Mucosa of stomach (tissue), 1 donor: ENCODE results near the gene CHMP1A.
"Not testable (repeated sequence)": the region's sequence is repeated elsewhere in the genome, so short reads cannot be mapped to it uniquely, and the experiment has no call there.

Experiments
- H3K27me3 ChIP-seq: one replicate; pipeline ENCODE4 v1.7.0; 2013; ENCODE audit warnings: mild to moderate bottlenecking, low read length; ENCODE audit not compliant: control insufficient read depth, insufficient read depth
- H3K36me3 ChIP-seq: one replicate; pipeline ENCODE4 v1.7.0; 2013; ENCODE audit warnings: low read length; ENCODE audit not compliant: control insufficient read depth, insufficient read depth
- H3K4me1 ChIP-seq: one replicate; pipeline ENCODE4 v1.7.0; 2013; ENCODE audit warnings: mild to moderate bottlenecking, low read length; ENCODE audit not compliant: control insufficient read depth, insufficient read depth
- H3K4me3 ChIP-seq: one replicate; pipeline ENCODE4 v1.7.0; 2013; ENCODE audit warnings: low read length
- H3K9ac ChIP-seq: one replicate; pipeline ENCODE4 v1.7.0; 2013; ENCODE audit warnings: mild to moderate bottlenecking, low read length, moderate library complexity
- H3K9me3 ChIP-seq: one replicate; pipeline ENCODE4 v1.7.0; 2013; ENCODE audit warnings: mild to moderate bottlenecking, low read length, moderate library complexity; ENCODE audit not compliant: control insufficient read depth
- donor health status: Pancreatic carcinoma.

CHMP1A gene

GRCh38 chr16:89697161-89697615 lies 39.7 kb upstream of the CHMP1A start:
- Histone ChIP-seq H3K9ac (no peak overlapping the region), H3K27me3 (no peaks in the 10 kb centered on the region), H3K36me3 (peaks cover 14% of the 10 kb centered on the region), H3K4me1 (peaks cover 16% of the 10 kb centered on the region), H3K9me3 (no peaks in the 10 kb centered on the region), H3K4me3 (no peak overlapping the region)

- Histone ChIP-seq H3K9ac (no peak overlapping the region), H3K9me3 (no peaks in the 10 kb centered on the region), H3K4me3 (no peak overlapping the region), H3K36me3 (peaks cover 14% of the 10 kb centered on the region), H3K27me3 (no peaks in the 10 kb centered on the region), H3K4me1 (peaks cover 14% of the 10 kb centered on the region)
Observed at GRCh38 chr16:89696670-89697128, 39.2 kb upstream of the CHMP1A start.

GRCh38 chr16:89695875-89696669 lies 38.6 kb upstream of the CHMP1A start:
- peaks cover 14% of the 10 kb centered on the region for H3K4me1 ChIP-seq
- H3K9me3 ChIP-seq = no peaks in the 10 kb centered on the region
- no peaks in the 10 kb centered on the region for H3K27me3 ChIP-seq
- no peak overlapping the region for H3K4me3 ChIP-seq
- H3K9ac ChIP-seq = no peak overlapping the region
- H3K36me3 ChIP-seq = peaks cover 14% of the 10 kb centered on the region

- Histone ChIP-seq H3K36me3 (peaks cover 19% of the 10 kb centered on the region), H3K4me1 (peaks cover 8% of the 10 kb centered on the region)
Observed at GRCh38 chr16:89695086-89695874, 37.8 kb upstream of the CHMP1A start.

GRCh38 chr16:89694784-89695085 lies 37.2 kb upstream of the CHMP1A start:
- not testable (repeated sequence) for H3K9me3 ChIP-seq, H3K9ac ChIP-seq, H3K27me3 ChIP-seq, H3K4me1 ChIP-seq, H3K4me3 ChIP-seq
- H3K36me3 ChIP-seq = peaks cover 24% of the 10 kb centered on the region

More at GRCh38 chr16:89695086-89695874, 37.8 kb upstream of the CHMP1A start:
- Histone ChIP-seq H3K9ac (no peak overlapping the region), H3K9me3 (no peaks in the 10 kb centered on the region), H3K27me3 (no peaks in the 10 kb centered on the region), H3K4me3 (no peak overlapping the region)

GRCh38 chr16:89693931-89694783 lies 36.6 kb upstream of the CHMP1A start:
- Histone ChIP-seq H3K36me3 (peaks cover 24% of the 10 kb centered on the region), H3K9ac (no peak overlapping the region), H3K4me1 (no peaks in the 10 kb centered on the region), H3K9me3 (no peaks in the 10 kb centered on the region), H3K27me3 (no peaks in the 10 kb centered on the region), H3K4me3 (no peak overlapping the region)

- Histone ChIP-seq H3K9ac (no peak overlapping the region), H3K9me3 (no peaks in the 10 kb centered on the region), H3K36me3 (peaks cover 24% of the 10 kb centered on the region)
Observed at GRCh38 chr16:89693289-89693731, 35.8 kb upstream of the CHMP1A start.

GRCh38 chr16:89691986-89692569 lies 34.6 kb upstream of the CHMP1A start:
- Histone ChIP-seq H3K36me3 (peaks cover 24% of the 10 kb centered on the region), H3K4me1 (peaks cover 17% of the 10 kb centered on the region), H3K9ac (no peak overlapping the region), H3K9me3 (no peaks in the 10 kb centered on the region), H3K4me3 (no peak overlapping the region), H3K27me3 (no peaks in the 10 kb centered on the region)

More at GRCh38 chr16:89693289-89693731, 35.8 kb upstream of the CHMP1A start:
- no peak overlapping the region for H3K4me3 ChIP-seq
- peaks cover 4% of the 10 kb centered on the region for H3K4me1 ChIP-seq
- H3K27me3 ChIP-seq = no peaks in the 10 kb centered on the region

- Histone ChIP-seq H3K9me3 (no peaks in the 10 kb centered on the region), H3K4me1 (peaks cover 17% of the 10 kb centered on the region), H3K9ac (no peak overlapping the region), H3K4me3 (no peak overlapping the region), H3K27me3 (no peaks in the 10 kb centered on the region), H3K36me3 (peaks cover 24% of the 10 kb centered on the region)
Observed at GRCh38 chr16:89691231-89691985, 33.9 kb upstream of the CHMP1A start.

- no peak overlapping the region for H3K9ac ChIP-seq
- peaks cover 19% of the 10 kb centered on the region for H3K36me3 ChIP-seq
- H3K9me3 ChIP-seq = no peaks in the 10 kb centered on the region
- H3K27me3 ChIP-seq = no peaks in the 10 kb centered on the region
- H3K4me1 ChIP-seq = peaks cover 17% of the 10 kb centered on the region
- no peak overlapping the region for H3K4me3 ChIP-seq
Observed at GRCh38 chr16:89690392-89690901, 32.9 kb upstream of the CHMP1A start.

GRCh38 chr16:89689621-89690020 lies 32.1 kb upstream of the CHMP1A start:
- not testable (repeated sequence) for H3K9ac ChIP-seq, H3K4me3 ChIP-seq, H3K9me3 ChIP-seq, H3K27me3 ChIP-seq
- Histone ChIP-seq H3K36me3 (peaks cover 17% of the 10 kb centered on the region), H3K4me1 (peaks cover 17% of the 10 kb centered on the region)
